Midbrain (tissue), 1 donor: Measurements from ENCODE around the gene NOX5.

Experiments
- DNase-seq: peaks from one replicate; lab custom pipeline; 2025; lab: John Stamatoyannopoulos, UW

The NOX5 gene

DNA sequence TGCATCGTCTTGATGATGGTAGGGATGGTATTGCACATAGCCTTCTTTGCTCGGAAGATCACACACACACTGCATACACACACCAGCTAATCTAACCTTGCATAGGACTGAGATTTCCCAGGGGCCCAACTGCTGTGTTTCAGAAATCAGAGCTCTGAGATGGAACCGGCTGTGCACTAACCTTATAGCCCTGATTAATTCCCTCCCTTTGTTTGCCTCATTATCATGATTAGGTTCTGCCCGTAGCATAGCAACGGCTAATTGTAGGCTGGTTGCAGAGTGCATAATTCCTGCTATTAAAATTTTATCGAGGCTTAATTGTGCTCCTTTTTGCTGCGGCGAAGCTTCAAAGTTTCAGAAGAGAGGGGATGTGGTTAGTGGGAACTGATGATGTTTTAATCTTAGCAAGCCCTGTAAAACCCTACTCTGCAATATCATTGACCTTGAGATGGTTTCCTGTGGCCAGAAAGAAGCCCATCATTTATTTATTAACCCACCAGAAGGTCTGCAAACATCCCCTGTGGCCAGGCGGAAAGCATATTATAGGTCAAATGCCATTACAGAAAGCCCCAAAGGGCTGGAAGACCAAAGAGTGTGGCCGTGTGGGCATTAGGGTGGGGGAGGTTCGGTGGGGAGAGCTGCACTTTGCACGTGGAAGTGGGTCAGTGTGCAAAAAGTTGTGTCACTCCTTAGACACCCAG lies 89.7 kb downstream of the NOX5 start:
- no peak for DNase-seq

DNA sequence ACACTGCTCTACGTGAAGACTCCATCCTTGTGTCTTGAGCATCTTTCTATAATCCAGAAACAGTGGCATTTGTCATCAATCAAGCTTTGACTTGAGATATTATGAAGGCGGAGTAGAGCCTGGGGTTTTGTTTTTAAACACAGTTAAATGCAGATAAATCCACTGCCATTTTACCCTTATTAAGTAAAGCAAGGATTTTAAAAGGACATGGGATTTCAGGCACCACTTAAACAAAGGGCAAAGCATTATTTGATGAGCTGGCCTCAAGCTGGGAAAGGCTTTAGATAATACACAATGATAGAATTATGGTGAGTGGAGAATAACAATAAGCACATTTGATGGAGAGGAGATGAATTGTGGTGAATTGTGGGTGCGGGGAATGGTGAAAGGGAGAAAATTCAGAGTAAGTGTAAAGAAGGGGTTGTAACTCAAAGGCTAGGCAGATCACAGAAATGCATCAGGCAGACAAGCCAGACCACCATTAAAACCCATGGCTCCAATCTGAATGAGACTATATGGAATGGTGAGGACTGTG lies 91.0 kb downstream of the NOX5 start:
- DNase-seq: no peak

DNA sequence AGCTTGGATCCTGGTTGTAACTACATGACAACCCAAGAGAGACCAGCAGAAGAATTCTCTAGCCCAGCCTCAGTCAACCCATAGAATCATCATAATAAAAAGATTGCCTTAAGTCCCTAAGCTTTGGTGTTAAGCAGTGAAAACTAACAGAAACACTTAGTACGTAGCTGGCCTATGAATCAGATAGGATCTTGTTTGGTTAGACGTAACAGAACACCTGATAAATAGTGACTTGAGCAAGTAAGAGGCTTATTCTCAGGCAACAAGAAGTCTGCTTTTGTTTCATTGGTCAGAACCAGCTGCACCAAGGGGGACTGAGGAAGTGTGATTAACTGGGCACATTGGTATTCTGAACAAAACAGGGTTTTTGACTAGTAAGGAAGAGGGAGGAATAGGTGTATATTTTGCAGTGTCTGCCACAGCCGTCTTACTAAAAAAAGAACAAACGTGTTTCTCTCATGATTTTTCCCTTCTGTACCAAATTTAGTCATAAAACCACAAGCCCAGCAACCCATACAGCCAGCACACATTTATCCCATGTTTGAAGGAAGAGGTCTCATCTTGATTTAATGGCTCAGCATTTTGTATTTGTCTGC lies 92.6 kb downstream of the NOX5 start:
- no peak for DNase-seq
